Fibroblast of the aortic adventitia (primary cell): ENCODE data around the gene OLIG1. TPM values are rescaled to one million over a fixed set of nuclear protein-coding genes. Genes with fewer than 3 reads are reported as not detected.

Experiments
- DNase-seq: peaks from one replicate; pipeline ENCODE4 v3.0.0-alpha.2; 2010; ENCODE audit warnings: low read depth
- H3K4me3 ChIP-seq: 2 replicates; pipeline ENCODE4 v1.5.1; 2011; ENCODE audit warnings: low read depth, mild to moderate bottlenecking, control low read depth, low read length, moderate library complexity
- total RNA-seq: library from RNA; depleted of rRNA; stranded (reverse); fragments of >200 nt; gene quantifications from 2 replicates; pipeline ENCODE4 v1.2.3, GENCODE V29; 2012; ENCODE audit warnings: low replicate concordance
- TF ChIP-seq, protein P1 (sequence below): IDR thresholded peaks from 2 replicates; pipeline ENCODE4 v1.5.1; 2011; ENCODE audit warnings: mild to moderate bottlenecking, low read length, control low read depth, inconsistent platforms; ENCODE audit not compliant: insufficient read depth

The OLIG1 gene
- total RNA-seq, 1 donor: not detected

DNA sequence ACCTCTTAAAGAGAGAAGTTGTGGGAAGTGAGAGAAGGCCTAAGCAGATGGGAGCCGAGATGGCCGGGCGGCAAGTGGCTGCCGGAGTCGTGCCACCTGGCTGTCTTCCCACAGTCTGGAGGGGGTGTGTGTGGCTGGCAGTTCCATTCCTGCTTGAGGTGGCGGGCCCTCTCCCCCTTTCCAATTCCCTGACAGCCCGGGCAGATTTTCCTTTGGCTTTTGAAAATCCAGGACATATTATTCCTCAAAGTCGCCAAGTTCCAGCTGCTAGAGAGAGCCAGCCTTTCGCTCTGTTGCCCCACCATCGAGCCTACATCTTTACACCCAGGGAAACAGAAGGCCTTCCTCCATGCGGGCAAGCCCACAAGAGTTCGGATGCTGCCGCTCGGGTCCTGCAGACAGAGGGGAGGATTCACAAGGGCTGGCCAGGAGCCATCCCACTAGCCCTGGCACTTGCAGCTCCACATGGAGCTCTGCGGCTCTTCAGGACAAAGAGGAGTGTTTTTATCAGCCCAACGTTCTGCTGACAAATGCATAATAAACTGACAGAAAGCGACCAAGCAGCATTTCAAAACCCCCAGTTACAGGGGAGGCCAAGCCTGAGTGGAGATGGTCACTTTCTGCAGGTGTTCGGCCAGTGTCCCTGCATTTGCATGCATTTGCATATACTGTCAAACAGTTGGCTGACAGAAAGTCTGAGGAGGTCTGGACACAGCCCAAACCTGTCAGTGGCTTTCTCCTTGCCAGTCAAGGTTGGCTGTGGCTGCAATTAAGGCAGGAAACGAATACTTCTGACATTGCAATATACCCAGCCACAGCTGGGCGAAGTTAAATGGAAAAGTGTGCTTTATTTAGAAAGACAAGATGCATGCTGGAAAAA is 45.9 kb downstream of the OLIG1 start:
- no peak overlapping the region for H3K4me3 ChIP-seq
- no peak for DNase-seq
- TF ChIP-seq, protein P1, sequence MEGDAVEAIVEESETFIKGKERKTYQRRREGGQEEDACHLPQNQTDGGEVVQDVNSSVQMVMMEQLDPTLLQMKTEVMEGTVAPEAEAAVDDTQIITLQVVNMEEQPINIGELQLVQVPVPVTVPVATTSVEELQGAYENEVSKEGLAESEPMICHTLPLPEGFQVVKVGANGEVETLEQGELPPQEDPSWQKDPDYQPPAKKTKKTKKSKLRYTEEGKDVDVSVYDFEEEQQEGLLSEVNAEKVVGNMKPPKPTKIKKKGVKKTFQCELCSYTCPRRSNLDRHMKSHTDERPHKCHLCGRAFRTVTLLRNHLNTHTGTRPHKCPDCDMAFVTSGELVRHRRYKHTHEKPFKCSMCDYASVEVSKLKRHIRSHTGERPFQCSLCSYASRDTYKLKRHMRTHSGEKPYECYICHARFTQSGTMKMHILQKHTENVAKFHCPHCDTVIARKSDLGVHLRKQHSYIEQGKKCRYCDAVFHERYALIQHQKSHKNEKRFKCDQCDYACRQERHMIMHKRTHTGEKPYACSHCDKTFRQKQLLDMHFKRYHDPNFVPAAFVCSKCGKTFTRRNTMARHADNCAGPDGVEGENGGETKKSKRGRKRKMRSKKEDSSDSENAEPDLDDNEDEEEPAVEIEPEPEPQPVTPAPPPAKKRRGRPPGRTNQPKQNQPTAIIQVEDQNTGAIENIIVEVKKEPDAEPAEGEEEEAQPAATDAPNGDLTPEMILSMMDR: no peak

DNA sequence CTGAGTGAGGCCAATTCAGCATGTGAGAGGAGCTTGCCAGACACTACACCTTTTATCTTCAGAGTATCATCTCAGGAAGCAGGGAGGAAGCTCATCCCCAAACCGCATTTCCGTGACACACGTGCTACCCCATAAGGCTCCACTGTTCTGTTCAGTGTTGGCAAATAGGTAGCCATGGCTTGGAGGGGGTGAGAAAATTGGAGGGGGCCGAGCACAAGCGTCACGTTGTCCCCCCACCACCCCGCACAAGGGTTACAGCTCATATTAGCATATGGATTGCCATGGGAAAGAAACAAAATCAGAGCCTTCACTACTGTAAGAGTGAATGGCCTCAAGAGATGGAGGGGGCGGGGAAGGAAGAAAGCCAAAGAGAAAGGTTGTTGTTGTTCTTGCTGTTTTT is 46.7 kb downstream of the OLIG1 start:
- TF ChIP-seq, protein P1: no peak
- DNase-seq: no peak

DNA sequence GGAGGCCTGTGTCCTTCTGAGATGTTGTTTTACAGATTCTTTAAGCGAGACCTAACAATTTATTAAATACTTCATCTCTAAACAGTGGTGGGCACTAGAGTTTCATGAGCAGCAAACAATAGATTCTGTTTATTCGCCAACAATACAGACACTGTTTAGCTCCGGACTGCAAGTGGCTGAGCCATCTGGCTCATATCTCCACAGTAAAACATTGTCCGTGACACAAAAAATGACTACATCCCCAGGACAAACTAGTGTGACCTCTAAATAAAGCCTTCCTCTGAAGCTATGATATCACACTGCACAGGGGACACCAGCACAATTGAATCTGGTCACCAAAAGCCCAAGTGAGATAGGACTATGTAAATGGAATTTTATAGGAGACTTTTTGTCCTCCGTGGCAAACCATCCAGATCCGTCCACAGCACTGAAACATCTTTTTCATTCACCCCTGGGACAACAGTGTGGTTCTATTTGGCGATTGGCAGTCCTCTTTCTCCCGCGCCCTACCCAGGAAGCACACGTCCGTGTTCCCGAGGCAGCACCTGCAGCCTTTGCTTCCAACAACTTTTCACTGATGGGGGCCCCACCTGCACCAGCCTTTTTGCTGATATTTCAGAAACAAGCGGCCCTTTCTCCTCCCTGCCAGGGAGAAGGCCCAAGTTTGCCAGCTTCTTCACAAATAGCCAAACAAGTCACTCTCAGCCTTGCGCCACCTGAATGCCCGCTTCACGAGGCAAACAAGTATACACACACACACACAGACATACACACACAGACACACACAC is 47.4 kb downstream of the OLIG1 start:
- no peak for DNase-seq
- TF ChIP-seq, protein P1: no peak
- no peak overlapping the region for H3K4me3 ChIP-seq

More for the DNA sequence above, 46.7 kb downstream of the OLIG1 start:
- H3K4me3 ChIP-seq: no peak overlapping the region

Other genes with a start within 250 kb of the OLIG1 start
- not detected in 2 replicates for gene OLIG2, start 44.2 kb upstream of the OLIG1 start, total RNA-seq
- gene IFNAR2, start 159.8 kb downstream of the OLIG1 start, total RNA-seq: 6.0 and 6.5 TPM in 2 replicates
- gene IL10RB, start 196.2 kb downstream of the OLIG1 start, total RNA-seq: 31.0 and 39.8 TPM in 2 replicates